Measurements from ENCODE around the gene NUMBL.

DNA sequence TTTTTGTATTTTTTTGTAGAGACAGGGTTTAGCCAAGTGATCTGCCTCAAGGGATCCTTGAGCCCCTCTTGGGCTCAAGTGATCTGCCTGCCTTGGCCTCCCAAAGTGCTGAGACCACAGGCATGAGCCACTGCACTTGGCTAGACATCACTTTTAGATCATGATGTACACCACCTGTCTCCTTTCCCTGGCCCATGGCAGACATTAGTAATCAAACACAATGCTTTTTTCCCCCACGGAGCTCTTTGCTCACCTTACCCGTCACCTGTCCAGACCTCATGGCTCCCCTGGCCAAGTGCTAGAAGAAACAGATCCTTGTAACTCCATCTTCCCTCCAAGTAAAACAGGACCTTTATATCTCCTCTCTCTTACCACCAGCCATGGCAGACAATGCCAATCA is 18.4 kb downstream of the NUMBL start:
- TF ChIP-seq, protein P1, sequence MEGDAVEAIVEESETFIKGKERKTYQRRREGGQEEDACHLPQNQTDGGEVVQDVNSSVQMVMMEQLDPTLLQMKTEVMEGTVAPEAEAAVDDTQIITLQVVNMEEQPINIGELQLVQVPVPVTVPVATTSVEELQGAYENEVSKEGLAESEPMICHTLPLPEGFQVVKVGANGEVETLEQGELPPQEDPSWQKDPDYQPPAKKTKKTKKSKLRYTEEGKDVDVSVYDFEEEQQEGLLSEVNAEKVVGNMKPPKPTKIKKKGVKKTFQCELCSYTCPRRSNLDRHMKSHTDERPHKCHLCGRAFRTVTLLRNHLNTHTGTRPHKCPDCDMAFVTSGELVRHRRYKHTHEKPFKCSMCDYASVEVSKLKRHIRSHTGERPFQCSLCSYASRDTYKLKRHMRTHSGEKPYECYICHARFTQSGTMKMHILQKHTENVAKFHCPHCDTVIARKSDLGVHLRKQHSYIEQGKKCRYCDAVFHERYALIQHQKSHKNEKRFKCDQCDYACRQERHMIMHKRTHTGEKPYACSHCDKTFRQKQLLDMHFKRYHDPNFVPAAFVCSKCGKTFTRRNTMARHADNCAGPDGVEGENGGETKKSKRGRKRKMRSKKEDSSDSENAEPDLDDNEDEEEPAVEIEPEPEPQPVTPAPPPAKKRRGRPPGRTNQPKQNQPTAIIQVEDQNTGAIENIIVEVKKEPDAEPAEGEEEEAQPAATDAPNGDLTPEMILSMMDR (IDR thresholded peaks at IDR 0.05), result no peak
- TF ChIP-seq POLR2A (IDR thresholded peaks at IDR 0.05), result no peak
- TF ChIP-seq POLR2AphosphoS5 (IDR thresholded peaks at IDR 0.05), result no peak

Data from gastroesophageal sphincter (tissue), 3 donors.